IPS DF 19.7 (cell line): Measurements from ENCODE around the gene NDUFA8.

Experiments used
- DNase-seq: peaks from one replicate; pipeline ENCODE4 v3.0.0-alpha.2; 2013; ENCODE audit warnings: low read depth, low spot score

The NDUFA8 gene

GRCh38 chr9:122138560-122139268, 20.9 kb downstream of the NDUFA8 start:
- no peak for DNase-seq

- no peak for DNase-seq
Observed at GRCh38 chr9:122135529-122135859, 24.1 kb downstream of the NDUFA8 start.

- DNase-seq: no peak
Observed at GRCh38 chr9:122134822-122135528, 24.6 kb downstream of the NDUFA8 start.

GRCh38 chr9:122133984-122134535, 25.5 kb downstream of the NDUFA8 start:
- no peak for DNase-seq

DNA sequence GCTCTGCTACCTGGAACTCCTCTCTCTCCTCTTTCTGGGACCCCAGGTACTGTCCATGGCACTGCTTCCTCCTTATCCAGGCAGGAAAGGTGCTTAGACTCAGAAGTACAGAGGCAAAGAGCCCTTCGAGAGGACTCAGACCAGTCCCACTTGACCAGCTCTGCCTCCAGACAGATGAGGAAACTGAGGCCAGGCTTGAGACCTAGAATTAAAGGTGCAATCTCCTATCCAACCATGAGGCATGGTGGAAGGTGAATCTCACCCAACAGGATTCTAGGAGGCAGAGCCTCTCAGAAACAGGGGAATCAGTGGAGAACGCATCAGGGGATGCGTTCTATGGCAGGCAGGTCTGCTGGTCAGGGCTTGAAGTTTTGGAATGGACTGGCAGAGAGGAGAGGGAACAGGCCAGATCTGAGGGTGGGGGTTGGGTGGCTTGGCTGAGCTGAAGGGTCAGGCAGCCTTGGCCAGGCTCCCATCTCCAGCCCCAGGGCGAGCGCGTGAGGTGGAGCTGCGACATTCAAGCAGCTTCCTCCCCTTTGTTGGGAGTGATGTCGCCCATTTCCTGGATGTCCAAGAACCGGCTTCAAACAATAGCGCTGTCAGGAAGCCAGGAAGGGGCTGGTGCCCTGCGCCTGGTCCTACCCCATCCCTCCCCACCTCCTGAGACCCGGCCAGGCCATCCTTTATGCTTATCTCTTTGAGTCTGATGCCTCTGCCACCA, 26.2 kb downstream of the NDUFA8 start:
- DNase-seq: no peak

GRCh38 chr9:122132539-122132938, 27.0 kb downstream of the NDUFA8 start:
- DNase-seq: no peak

DNA sequence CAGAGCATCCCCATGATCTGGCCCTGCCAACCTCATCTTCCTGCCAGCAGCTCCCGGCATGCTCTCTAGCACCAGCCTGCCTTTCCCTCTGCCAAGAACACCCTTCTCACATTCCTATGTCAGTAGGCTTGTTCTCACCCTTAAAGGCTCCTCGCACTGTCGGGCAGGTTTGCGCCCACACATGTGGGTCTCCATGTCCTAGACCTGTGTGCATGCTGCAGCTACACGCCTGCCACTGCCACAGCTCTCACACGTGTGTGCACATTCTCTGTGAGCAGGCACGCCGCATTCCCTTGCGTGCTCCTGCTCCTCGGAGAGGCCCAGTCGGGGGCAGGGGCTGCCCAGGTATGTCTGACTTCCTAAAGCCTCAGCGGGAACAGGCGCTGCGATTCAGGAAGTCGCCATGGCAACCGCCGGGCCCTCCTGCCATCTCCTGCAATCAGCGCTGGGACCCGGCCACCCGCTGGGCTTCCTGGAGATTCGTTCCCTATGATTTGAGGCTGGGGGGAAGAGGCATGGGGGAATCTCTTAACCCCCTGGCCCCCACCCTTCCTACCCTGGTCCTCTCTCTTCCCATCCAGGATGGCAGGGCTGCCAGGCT, 28.1 kb downstream of the NDUFA8 start:
- DNase-seq: no peak

DNA sequence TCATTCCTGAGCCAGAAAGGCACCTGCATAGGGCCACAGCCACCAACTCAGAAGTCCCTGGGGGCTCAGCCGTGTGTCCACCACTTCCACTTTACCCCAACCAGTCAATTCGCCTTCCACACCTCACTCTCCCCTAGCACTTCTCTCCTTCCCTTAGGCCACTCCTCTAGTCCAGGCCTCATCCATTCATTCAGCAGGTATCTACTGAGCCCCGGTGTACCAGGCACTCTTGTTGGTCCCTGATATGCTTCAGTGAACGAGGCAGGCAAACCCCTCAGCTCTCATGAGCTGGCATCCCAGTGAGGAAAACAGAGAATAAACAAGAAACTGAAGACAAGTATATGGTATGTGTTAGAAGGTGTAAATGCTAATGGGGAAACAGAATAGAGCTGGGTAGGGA, 28.7 kb downstream of the NDUFA8 start:
- no peak for DNase-seq

- DNase-seq: no peak
Observed at GRCh38 chr9:122129969-122130368, 29.6 kb downstream of the NDUFA8 start.

- DNase-seq: no peak
Observed at GRCh38 chr9:122128969-122129343, 30.6 kb downstream of the NDUFA8 start.

GRCh38 chr9:122128007-122128968, 31.3 kb downstream of the NDUFA8 start:
- no peak for DNase-seq

GRCh38 chr9:122127396-122127798, 32.2 kb downstream of the NDUFA8 start:
- no peak for DNase-seq

- DNase-seq: no peak
Observed at GRCh38 chr9:122126331-122127261, 33.0 kb downstream of the NDUFA8 start.

DNA sequence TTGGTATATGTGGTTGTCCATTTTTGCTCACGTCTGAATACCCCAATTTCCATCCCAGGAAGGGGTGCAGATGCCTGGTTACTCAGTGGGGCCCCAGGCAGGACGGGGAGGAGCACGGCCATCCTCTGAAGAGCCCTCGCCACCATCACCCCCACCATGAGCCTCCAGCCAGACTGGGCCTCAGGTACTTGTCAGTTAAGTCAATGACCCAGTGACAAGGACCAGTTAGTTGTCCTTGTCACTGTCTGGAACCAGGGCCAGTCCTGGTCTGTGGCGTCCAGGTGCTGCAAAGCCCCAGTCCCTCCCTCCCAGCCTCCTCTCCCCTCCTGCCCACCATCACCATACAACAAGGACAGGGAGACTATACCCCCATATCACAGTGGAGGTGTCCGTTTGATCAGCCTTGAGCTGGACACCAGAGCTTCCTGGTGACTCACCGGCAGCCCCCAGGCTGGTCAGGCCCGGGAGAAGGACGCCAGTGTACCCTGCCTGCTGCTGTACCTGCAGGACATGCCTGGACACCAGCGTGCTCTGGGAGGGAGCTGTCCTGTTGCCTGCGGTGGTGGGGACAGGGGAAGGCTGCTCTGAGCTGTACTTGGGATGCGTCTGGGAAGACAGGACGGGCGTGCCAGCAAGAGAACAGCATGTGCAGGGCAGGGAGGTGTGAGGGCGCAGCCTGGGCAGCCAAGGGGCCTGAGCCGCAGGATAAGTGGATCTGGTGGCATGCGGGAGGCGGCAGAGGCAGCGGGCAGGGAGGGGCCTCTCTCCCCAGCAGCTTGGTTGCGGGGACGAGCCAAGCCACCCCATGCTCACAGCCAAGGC, 33.9 kb downstream of the NDUFA8 start:
- DNase-seq: no peak

DNA sequence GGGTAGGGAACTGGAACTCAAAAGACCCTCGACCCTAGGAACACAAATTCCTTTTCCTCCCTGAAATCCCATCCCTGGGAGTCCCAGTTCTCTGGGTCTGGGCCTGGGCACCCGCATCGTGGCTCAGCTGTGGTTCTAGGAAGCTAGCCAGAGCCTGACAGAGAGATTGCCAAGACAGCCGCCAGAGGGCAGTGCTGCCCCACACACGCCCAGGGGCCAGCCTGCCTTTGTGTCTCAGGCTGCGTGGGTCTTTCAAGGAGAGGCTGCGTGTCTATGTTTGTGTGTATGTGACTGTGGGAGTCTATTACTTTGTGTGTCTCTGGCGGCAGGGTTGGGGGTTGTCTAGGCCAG, 34.4 kb downstream of the NDUFA8 start:
- DNase-seq: no peak

- no peak for DNase-seq
Observed at GRCh38 chr9:122124528-122124927, 35.1 kb downstream of the NDUFA8 start.

DNA sequence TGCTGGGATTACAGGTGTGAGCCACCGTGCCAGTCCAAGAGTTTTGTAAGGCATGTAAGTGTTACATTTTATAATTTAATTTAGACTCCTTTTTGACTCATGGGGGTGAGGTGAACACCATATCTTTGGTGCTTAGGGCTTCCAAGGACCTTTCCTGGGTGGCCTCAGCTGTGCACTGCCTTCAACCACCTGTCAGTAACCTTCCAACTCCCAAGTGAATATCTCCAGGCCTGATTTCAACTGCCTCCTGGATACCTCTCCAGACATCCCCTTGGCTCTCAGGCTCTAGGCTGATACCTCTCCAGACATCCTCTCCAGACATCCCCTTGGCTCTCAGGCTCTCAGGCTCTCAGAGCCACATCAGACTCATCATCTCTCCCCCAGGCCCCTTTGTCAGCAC, 35.5 kb downstream of the NDUFA8 start:
- no peak for DNase-seq

GRCh38 chr9:122122903-122123632, 36.5 kb downstream of the NDUFA8 start:
- no peak for DNase-seq
